ENCODE data around the gene SEH1L.
"Not testable (repeated sequence)": the region's sequence is repeated elsewhere in the genome, so short reads cannot be mapped to it uniquely, and the experiment has no call there.

Gene SEH1L

GRCh38 chr18:12947285-12948049 is at the start of gene SEH1L:
Gene SEH1L, plus strand, starts transcription at chr18:12948011. Its CDS starts 111 bp downstream, at chr18:12948122.
- in situ Hi-C loops (cut with HindIII; ENCODE audit: low sequenced_read_pairs): no loop called here

- in situ Hi-C loops (cut with HindIII; ENCODE audit: low sequenced_read_pairs): not testable (repeated sequence)
Measured at GRCh38 chr18:12901208-12901607, 46.6 kb upstream of the SEH1L start.

GRCh38 chr18:12904012-12904516 is 43.7 kb upstream of the SEH1L start:
- in situ Hi-C loops (cut with HindIII; ENCODE audit: low sequenced_read_pairs): no loop called here

DNA sequence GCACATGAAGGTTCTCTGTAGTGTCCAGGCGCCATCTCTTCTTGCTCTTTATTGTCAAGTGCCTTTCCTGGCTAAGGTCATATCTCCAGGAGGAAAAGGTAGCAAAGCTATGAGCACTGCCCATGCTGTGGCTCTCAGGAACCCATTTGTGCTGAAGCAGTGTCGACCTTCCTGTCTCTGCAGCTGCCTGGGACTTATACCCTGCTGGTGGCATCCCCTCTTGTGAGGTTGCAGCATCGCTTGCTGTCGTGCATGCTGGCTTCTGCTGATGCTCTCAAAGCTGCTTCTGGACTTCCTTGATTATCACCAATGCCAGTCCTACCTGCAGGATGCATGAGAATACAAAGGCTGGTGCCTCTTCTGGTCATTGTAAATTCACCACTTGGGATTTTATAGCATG is 41.7 kb upstream of the SEH1L start:
- in situ Hi-C loops (cut with HindIII; ENCODE audit: low sequenced_read_pairs): no loop called here

DNA sequence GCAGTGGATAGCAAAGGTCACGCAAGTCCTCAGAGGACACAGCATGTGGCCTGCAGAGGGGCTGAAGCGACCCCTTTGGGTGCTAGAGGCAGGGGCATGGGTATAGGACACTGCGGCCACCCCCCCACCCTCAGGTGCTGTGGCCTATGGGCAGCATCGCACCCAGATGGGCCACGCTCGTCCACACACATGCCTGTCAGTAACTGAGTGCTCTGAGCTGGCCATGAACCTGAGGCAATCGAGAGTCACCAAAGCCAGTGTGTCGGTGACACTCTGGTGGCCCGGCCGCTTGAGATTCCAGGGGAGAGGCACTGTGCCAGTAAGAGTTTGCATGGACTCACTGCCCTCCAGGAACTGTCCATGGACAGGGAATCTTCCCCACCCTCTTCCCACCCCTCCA is 41.0 kb upstream of the SEH1L start:
- in situ Hi-C loops (cut with HindIII; ENCODE audit: low sequenced_read_pairs): no loop called here

GRCh38 chr18:12907258-12907925 is 40.4 kb upstream of the SEH1L start:
- in situ Hi-C loops (cut with HindIII; ENCODE audit: low sequenced_read_pairs): no loop called here

GRCh38 chr18:12908706-12909105 is 39.1 kb upstream of the SEH1L start:
- in situ Hi-C loops (cut with HindIII; ENCODE audit: low sequenced_read_pairs): no loop called here

GRCh38 chr18:12911025-12911928 is 36.5 kb upstream of the SEH1L start:
- in situ Hi-C loops (cut with HindIII; ENCODE audit: low sequenced_read_pairs): no loop called here

GRCh38 chr18:12911929-12912703 is 35.7 kb upstream of the SEH1L start:
- in situ Hi-C loops (cut with HindIII; ENCODE audit: low sequenced_read_pairs): no loop called here

DNA sequence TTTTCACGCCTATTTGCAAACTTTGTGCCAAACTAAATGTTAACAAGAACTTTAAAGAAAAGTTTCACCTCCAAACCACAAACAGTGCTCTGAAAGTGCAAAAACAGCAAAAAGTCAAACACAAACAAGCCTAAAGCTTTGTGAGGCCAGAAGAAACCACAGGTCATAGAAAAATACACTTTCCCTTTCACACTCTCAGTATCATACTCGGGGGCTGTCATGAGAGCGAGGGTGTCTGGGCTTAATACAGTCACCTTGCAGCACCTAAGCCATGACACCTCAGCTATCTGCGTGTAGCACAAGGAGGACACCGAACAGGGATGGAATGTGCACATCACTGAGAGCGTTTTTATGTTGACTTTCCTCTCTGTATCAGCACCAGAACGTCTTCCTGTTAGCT is 26.6 kb upstream of the SEH1L start:
- in situ Hi-C loops (cut with HindIII; ENCODE audit: low sequenced_read_pairs): loop anchor here (10.0 kb wide), 1 partner anchor 186 kb away; no protein-coding TSS in a partner anchor

DNA sequence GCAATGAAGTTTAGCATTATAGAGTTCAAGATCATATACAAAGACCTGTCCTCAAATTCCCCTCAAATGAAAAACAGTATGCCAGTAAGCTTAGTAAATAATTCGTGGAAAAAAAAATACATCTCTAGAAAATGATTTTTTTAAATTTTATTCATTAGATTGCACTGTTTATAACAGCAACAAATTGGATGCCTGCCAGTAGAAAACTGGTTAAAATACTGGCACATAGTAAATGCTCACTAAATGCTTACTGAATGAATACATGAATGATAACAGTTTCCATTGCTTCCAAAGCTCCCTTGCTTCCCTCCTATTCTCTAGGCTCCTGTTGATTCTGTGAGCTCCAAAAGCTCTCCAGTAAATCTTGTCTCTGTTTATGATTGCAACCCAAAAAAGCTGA is 25.5 kb upstream of the SEH1L start:
- in situ Hi-C loops (cut with HindIII; ENCODE audit: low sequenced_read_pairs): loop anchor here (10.0 kb wide), 1 partner anchor 187 kb away; no protein-coding TSS in a partner anchor

- in situ Hi-C loops (cut with HindIII; ENCODE audit: low sequenced_read_pairs): loop anchor here (10.0 kb wide), 1 partner anchor 190 kb away; no protein-coding TSS in a partner anchor
Measured at GRCh38 chr18:12924616-12925015, 23.2 kb upstream of the SEH1L start.

GRCh38 chr18:12928206-12928605 is 19.6 kb upstream of the SEH1L start:
- in situ Hi-C loops (cut with HindIII; ENCODE audit: low sequenced_read_pairs): loop anchor here (10.0 kb wide), 1 partner anchor 193 kb away; no protein-coding TSS in a partner anchor

- in situ Hi-C loops (cut with HindIII; ENCODE audit: low sequenced_read_pairs): loop anchor here (10.0 kb wide), 1 partner anchor 194 kb away; no protein-coding TSS in a partner anchor
Measured at GRCh38 chr18:12928641-12929040, 19.2 kb upstream of the SEH1L start.

DNA sequence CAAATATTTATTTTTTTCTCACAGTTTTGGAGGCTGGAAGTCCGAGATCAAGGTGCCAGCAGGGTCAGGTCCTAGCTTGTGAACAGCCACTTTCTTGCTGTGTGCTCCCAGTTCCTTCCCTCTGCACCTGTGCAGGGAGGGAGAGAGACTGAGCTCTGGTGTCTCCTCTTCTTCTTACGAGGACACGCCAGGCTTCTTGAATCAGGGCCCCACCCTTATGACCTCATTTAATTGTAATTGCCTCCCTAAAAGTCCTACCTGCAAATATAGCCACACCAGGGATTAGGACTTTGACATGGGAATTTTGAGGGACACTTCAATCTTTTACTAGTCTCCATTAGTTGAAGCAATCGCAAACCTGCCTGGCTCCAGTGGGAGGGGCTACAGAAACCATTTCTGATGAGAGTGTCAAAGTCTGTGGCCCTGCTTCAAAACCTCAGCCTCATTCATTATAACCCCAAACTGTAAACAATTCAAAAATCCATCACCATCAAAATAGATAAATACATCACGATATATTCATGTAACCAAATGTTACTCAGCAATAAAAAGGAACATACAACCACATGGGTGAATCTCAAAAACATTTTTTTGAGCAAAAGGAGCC is 18.2 kb upstream of the SEH1L start:
- in situ Hi-C loops (cut with HindIII; ENCODE audit: low sequenced_read_pairs): loop anchor here (10.0 kb wide), 1 partner anchor 195 kb away; no protein-coding TSS in a partner anchor

- in situ Hi-C loops (cut with HindIII; ENCODE audit: low sequenced_read_pairs): no loop called here
Measured at GRCh38 chr18:12930376-12930775, 17.4 kb upstream of the SEH1L start.

DNA sequence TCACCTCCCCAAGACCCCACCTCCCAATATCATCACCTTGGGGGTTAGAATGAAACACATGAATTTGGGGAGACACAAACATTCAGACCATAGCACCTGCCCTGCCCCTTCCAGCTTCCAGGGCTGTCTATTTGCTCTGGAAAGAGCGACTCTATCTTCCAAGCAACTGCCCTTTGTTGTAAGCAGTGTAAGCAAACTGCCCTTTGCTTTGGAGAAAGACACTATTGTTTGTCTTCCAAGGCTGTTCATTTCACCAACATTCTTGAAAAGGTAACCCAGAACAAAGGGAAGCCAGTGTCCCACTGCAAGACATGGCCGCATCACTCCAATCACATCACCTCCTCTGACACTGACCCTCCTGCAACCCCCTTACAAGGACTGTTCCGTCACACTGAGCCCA is 16.9 kb upstream of the SEH1L start:
- in situ Hi-C loops (cut with HindIII; ENCODE audit: low sequenced_read_pairs): no loop called here

- in situ Hi-C loops (cut with HindIII; ENCODE audit: low sequenced_read_pairs): no loop called here
Measured at GRCh38 chr18:12933327-12933726, 14.5 kb upstream of the SEH1L start.

- in situ Hi-C loops (cut with HindIII; ENCODE audit: low sequenced_read_pairs): no loop called here
Measured at GRCh38 chr18:12934454-12935071, 13.2 kb upstream of the SEH1L start.
